NT2/D1 (cell line): ENCODE results near the gene CPEB1.
"Not testable (repeated sequence)": the region's sequence is repeated elsewhere in the genome, so short reads cannot be mapped to it uniquely, and the experiment has no call there.

Experiments
- YY1 ChIP-seq: IDR thresholded peaks from 2 replicates; pipeline ENCODE4 v1.6.1; 2011; ENCODE audit not compliant: insufficient read length, insufficient read depth
- ZNF274 ChIP-seq: IDR thresholded peaks from 2 replicates; pipeline ENCODE4 v1.6.1; 2011; ENCODE audit warnings: mild to moderate bottlenecking, low read depth, low read length

DNA sequence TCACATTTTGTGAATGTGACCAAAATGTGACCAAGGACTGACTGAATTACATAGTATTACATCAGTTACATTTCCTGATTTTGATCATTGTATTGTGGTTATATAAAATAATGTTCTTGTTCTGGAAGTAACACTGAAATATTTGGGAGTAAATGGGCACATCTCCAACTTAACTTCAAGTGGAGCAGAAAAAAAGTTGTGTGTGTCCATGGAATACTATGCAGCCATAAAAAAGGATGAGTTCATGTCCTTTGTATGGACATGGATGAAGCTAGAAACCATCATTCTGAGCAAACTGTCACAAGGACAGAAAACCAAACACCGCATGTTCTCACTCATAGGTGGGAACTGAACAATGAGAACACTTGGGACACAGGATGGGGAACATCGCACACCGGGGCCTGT, 112.7 kb downstream of the CPEB1 start:
- not testable (repeated sequence) for TF ChIP-seq ZNF274, YY1
